ENCODE results near the gene RAPGEF6.
"Not testable (repeated sequence)": the region's sequence is repeated elsewhere in the genome, so short reads cannot be mapped to it uniquely, and the experiment has no call there.

RAPGEF6 gene

GRCh38 chr5:131639148-131639547 is 4.1 kb upstream of the RAPGEF6 start:
- no peak for DNase-seq

GRCh38 chr5:131637694-131638093 is 2.7 kb upstream of the RAPGEF6 start:
- no peak for DNase-seq

- DNase-seq, result no peak
Measured at GRCh38 chr5:131635684-131636572, 899 bp upstream of the RAPGEF6 start.

GRCh38 chr5:131634666-131634995 is 398 bp downstream of the RAPGEF6 start:
- DNase-seq, result peak; percentile 73

- DNase-seq, result no peak
Measured at GRCh38 chr5:131634238-131634637, 791 bp downstream of the RAPGEF6 start.

- no peak for DNase-seq
Measured at GRCh38 chr5:131633830-131634229, 1.2 kb downstream of the RAPGEF6 start.

- DNase-seq, result no peak
Measured at GRCh38 chr5:131630963-131631350, 4.1 kb downstream of the RAPGEF6 start.

- no peak for DNase-seq
Measured at GRCh38 chr5:131630208-131630962, 4.6 kb downstream of the RAPGEF6 start.

- no peak for DNase-seq
Measured at GRCh38 chr5:131628990-131629389, 6.0 kb downstream of the RAPGEF6 start.

- no peak for DNase-seq
Measured at GRCh38 chr5:131627207-131627865, 7.7 kb downstream of the RAPGEF6 start.

- no peak for DNase-seq
Measured at GRCh38 chr5:131622633-131623032, 12.4 kb downstream of the RAPGEF6 start.

- DNase-seq, result not testable (repeated sequence)
Measured at GRCh38 chr5:131621164-131621563, 13.9 kb downstream of the RAPGEF6 start.

GRCh38 chr5:131619102-131619501 is 15.9 kb downstream of the RAPGEF6 start:
- DNase-seq, result no peak

GRCh38 chr5:131617140-131617822 is 17.7 kb downstream of the RAPGEF6 start:
- DNase-seq, result no peak

GRCh38 chr5:131615957-131616356 is 19.1 kb downstream of the RAPGEF6 start:
- DNase-seq, result no peak

- no peak for DNase-seq
Measured at GRCh38 chr5:131613423-131613822, 21.6 kb downstream of the RAPGEF6 start.

- DNase-seq, result no peak
Measured at GRCh38 chr5:131611064-131611381, 24.0 kb downstream of the RAPGEF6 start.

- no peak for DNase-seq
Measured at GRCh38 chr5:131610198-131611063, 24.6 kb downstream of the RAPGEF6 start.

- DNase-seq, result no peak
Measured at GRCh38 chr5:131609774-131610173, 25.3 kb downstream of the RAPGEF6 start.

- no peak for DNase-seq
Measured at GRCh38 chr5:131608597-131608996, 26.4 kb downstream of the RAPGEF6 start.

GRCh38 chr5:131607903-131608540 is 27.0 kb downstream of the RAPGEF6 start:
- DNase-seq, result no peak

GRCh38 chr5:131607418-131607817 is 27.6 kb downstream of the RAPGEF6 start:
- DNase-seq, result no peak
